HG03139 (cell line): ENCODE results near the gene KAZN.

Experiments
- ATAC-seq: cut with Tn5 transposase; IDR thresholded peaks from one replicate; pipeline ENCODE4 v1.9.1; 2021; ENCODE audit not compliant: unreplicated experiment

KAZN gene

GRCh38 chr1:14784790-14785773 lies 186.6 kb downstream of the KAZN start:
- ATAC-seq = no peak

GRCh38 chr1:14786109-14786675 lies 187.7 kb downstream of the KAZN start:
- ATAC-seq = no peak

GRCh38 chr1:14786681-14787080 lies 188.2 kb downstream of the KAZN start:
- no peak for ATAC-seq

GRCh38 chr1:14787604-14788003 lies 189.1 kb downstream of the KAZN start:
- no peak for ATAC-seq

- no peak for ATAC-seq
Measured at GRCh38 chr1:14788080-14788479, 189.6 kb downstream of the KAZN start.

GRCh38 chr1:14790982-14791381 lies 192.5 kb downstream of the KAZN start:
- ATAC-seq = no peak

- ATAC-seq = no peak
Measured at GRCh38 chr1:14791654-14792053, 193.2 kb downstream of the KAZN start.

GRCh38 chr1:14794136-14794768 lies 195.8 kb downstream of the KAZN start:
- no peak for ATAC-seq

GRCh38 chr1:14794906-14795305 lies 196.4 kb downstream of the KAZN start:
- no peak for ATAC-seq

- no peak for ATAC-seq
Measured at GRCh38 chr1:14795589-14795988, 197.1 kb downstream of the KAZN start.

- no peak for ATAC-seq
Measured at GRCh38 chr1:14800014-14800413, 201.5 kb downstream of the KAZN start.

GRCh38 chr1:14800500-14801076 lies 202.1 kb downstream of the KAZN start:
- ATAC-seq = no peak

GRCh38 chr1:14803002-14803789 lies 204.7 kb downstream of the KAZN start:
- ATAC-seq = no peak

- ATAC-seq = no peak
Measured at GRCh38 chr1:14804626-14805025, 206.1 kb downstream of the KAZN start.

GRCh38 chr1:14806772-14807171 lies 208.3 kb downstream of the KAZN start:
- ATAC-seq = no peak

GRCh38 chr1:14808768-14809167 lies 210.3 kb downstream of the KAZN start:
- no peak for ATAC-seq

- ATAC-seq = no peak
Measured at GRCh38 chr1:14809191-14809981, 210.9 kb downstream of the KAZN start.

GRCh38 chr1:14810595-14811361 lies 212.3 kb downstream of the KAZN start:
- ATAC-seq = no peak

GRCh38 chr1:14811573-14811972 lies 213.1 kb downstream of the KAZN start:
- no peak for ATAC-seq
